GM12878 (cell line): ENCODE data around the gene ACSF2. TPM values are rescaled to one million over a fixed set of nuclear protein-coding genes. Genes with fewer than 3 reads are reported as not detected.

Experiments used
- ATAC-seq: fragments of 200-7000 bp; cut with Tn5 transposase; 3 replicates; pipeline ENCODE4 v1.9.1; 2020; ENCODE audit warnings: mild to moderate bottlenecking, moderate library complexity
- BruUV-seq: library from RNA; stranded (reverse); fragments of 400-500 nt; replicated peaks from 2 replicates; lab custom pipeline; 2021; lab: Mats Ljungman, UMichigan
- CTCF ChIA-PET: fragments of 300-600 bp; sonication (Branson Sonifier 250); formaldehyde crosslinking; extraction: SDS; loops from one replicate; lab custom pipeline; 2021; ENCODE audit warnings: inconsistent platforms; lab: Yijun Ruan, JAX
- POLR2A ChIA-PET: fragments of 350-600 bp; formaldehyde crosslinking; extraction: SDS; loops from one replicate; lab custom pipeline; 2021; ENCODE audit warnings: inconsistent platforms; lab: Charles Lee
- RAD21 ChIA-PET: fragments of 300-600 bp; sonication (Branson Sonifier 250); formaldehyde crosslinking; loops from one replicate; lab custom pipeline; 2023; ENCODE audit warnings: antibody characterized with exemption; ENCODE audit not compliant: unreplicated experiment; lab: Charles Lee
- SMC1A ChIA-PET: fragments of 300-600 bp; sonication (Branson Sonifier 250); formaldehyde crosslinking; loops from one replicate; lab custom pipeline; 2023; ENCODE audit not compliant: unreplicated experiment, uncharacterized antibody; lab: Charles Lee
- DNase-seq: peaks from one replicate; pipeline ENCODE4 v3.0.0-alpha.2; 2011; ENCODE audit warnings: low read depth, low spot score
- FAIRE-seq: peaks from 3 replicates; lab custom pipeline; 2011; peaks lifted over from hg19 to GRCh38; lab: Jason Lieb, UNC
- H2AFZ ChIP-seq: 2 replicates; pipeline ENCODE4 v1.6.0; 2011; ENCODE audit warnings: low read depth, low read length, control low read depth; ENCODE audit not compliant: control insufficient read depth
- H3K27ac ChIP-seq: 2 replicates; pipeline ENCODE4 v1.5.1; 2011; ENCODE audit warnings: control low read depth; ENCODE audit not compliant: control insufficient read depth, insufficient read depth
- H3K27me3 ChIP-seq, 2 experiments: replicated peaks in 1 of 2; 2 replicates each; pipeline versions ENCODE4 v1.6.0 to v1.6.1; 2011; ENCODE audit warnings: low read length in 1 of 2; ENCODE audit not compliant: control insufficient read depth in 2 of 2, insufficient read depth in 2 of 2
- H3K36me3 ChIP-seq, 2 experiments: 2 replicates each; pipeline ENCODE4 v1.5.1; 2011; ENCODE audit warnings: low read length in 1 of 2; ENCODE audit not compliant: control insufficient read depth in 2 of 2, insufficient read depth in 2 of 2
- H3K4me1 ChIP-seq: 2 replicates; pipeline ENCODE4 v1.6.1; 2011; ENCODE audit warnings: mild to moderate bottlenecking, low read length, moderate library complexity, mixed read lengths; ENCODE audit not compliant: control insufficient read depth, insufficient read depth
- H3K4me2 ChIP-seq: 2 replicates; pipeline ENCODE4 v1.6.0; 2011; ENCODE audit warnings: control low read depth; ENCODE audit not compliant: control insufficient read depth, insufficient read depth
- H3K4me3 ChIP-seq: fragments of 200-600 bp; sonication (generic); 2 replicates; pipeline ENCODE4 v1.5.1; 2016
- H3K79me2 ChIP-seq: 2 replicates; pipeline ENCODE4 v1.6.0; 2011; ENCODE audit warnings: low read length; ENCODE audit not compliant: control insufficient read depth, insufficient read depth
- H3K9ac ChIP-seq: 2 replicates; pipeline ENCODE4 v1.8.0; 2011; ENCODE audit warnings: low read length, control low read depth, mixed read lengths; ENCODE audit not compliant: control insufficient read depth, insufficient read depth
- H3K9me3 ChIP-seq: replicated peaks from 3 replicates; pipeline ENCODE4 v1.5.1; 2011; ENCODE audit warnings: mild to moderate bottlenecking, low read length; ENCODE audit not compliant: control insufficient read depth, insufficient read depth
- H4K20me1 ChIP-seq: 2 replicates; pipeline ENCODE4 v1.6.0; 2011; ENCODE audit not compliant: control insufficient read depth, insufficient read depth
- ESRRA ChIP-seq: IDR thresholded peaks from 2 replicates; pipeline ENCODE4 v1.6.1; 2012; ENCODE audit warnings: mild to moderate bottlenecking, low read length, improper control_type of control experiment
- FOS ChIP-seq: IDR thresholded peaks from 3 replicates; pipeline ENCODE4 v1.6.1; 2011; ENCODE audit warnings: borderline replicate concordance; ENCODE audit not compliant: insufficient read length; ENCODE audit errors: extremely low read depth
- FOXM1 ChIP-seq: IDR thresholded peaks from 2 replicates; pipeline ENCODE4 v1.6.1; 2012; ENCODE audit warnings: low read depth, mild to moderate bottlenecking, inconsistent platforms, low read length, moderate library complexity
- GATAD2B ChIP-seq: fragments of 450-650 bp; conservative IDR thresholded peaks from 2 replicates; pipeline ENCODE4 v1.6.1; 2017; ENCODE audit warnings: low read depth, mild to moderate bottlenecking, moderate library complexity
- MYC ChIP-seq: IDR thresholded peaks from 2 replicates; pipeline ENCODE4 v1.6.1; 2011; ENCODE audit warnings: mild to moderate bottlenecking, low read length, moderate library complexity, inconsistent platforms; ENCODE audit not compliant: insufficient read depth, insufficient replicate concordance, insufficient read length, severe bottlenecking
- RBBP5 ChIP-seq: fragments of 200-600 bp; sonication (generic); conservative IDR thresholded peaks from 2 replicates; pipeline ENCODE4 v1.6.1; 2016
- SIN3A ChIP-seq: IDR thresholded peaks from 2 replicates; pipeline ENCODE4 v1.6.1; 2012; ENCODE audit warnings: low read depth, low read length, improper control_type of control experiment
- STAT3 ChIP-seq: IDR thresholded peaks from 2 replicates; pipeline ENCODE4 v1.6.1; 2011; ENCODE audit warnings: low read depth, low read length, improper control_type of control experiment
- WGBS: methylation state at CpG from one replicate; pipeline ENCODE4 v1.1.6; 2016; ENCODE audit warnings: low lambda C conversion rate; ENCODE audit not compliant: insufficient replicate concordance, insufficient coverage; ENCODE audit errors: missing lambda C conversion rate; 5-methylcytosine and 5-hydroxymethylcytosine counted together
- in situ Hi-C: fragments of 300-500 bp; cut with MboI; formaldehyde crosslinking; loops from 9 replicates; pipeline ENCODE4 v1.14.3; 2018; ENCODE audit warnings: mixed read lengths
- intact Hi-C: fragments of 100-400 bp; cut with micrococcal nuclease; formaldehyde crosslinking; loops from one replicate; pipeline ENCODE4 v1.14.2; 2022; ENCODE audit not compliant: unreplicated experiment
- polyA plus RNA-seq, 11 experiments: library from polyadenylated mRNA; depleted of rRNA in 4 of 11; unstranded in 6 of 11; stranded (reverse) in 5 of 11; fragments of >200 nt; fragmentation: Nextera tagmentation in 4 of 11; fragmentation: Illumina TruSeq in 1 of 11; extraction: Ambion mirVana in 4 of 11; extraction: Trizol in 1 of 11; gene quantifications; 1 replicate in 1 of 11; 2 replicates in 10 of 11; pipeline versions ENCODE4 v1.2.1 to v1.2.3, GENCODE V29; 2011 to 2016; ENCODE audit warnings: inconsistent platforms in 2 of 11, missing spikeins in 2 of 11, low read depth in 1 of 11
- total RNA-seq, 4 experiments: library from RNA; depleted of rRNA in 3 of 4; stranded (reverse); fragments of >200 nt in 3 of 4; fragmentation: Illumina TruSeq in 1 of 4; extraction: Trizol in 1 of 4; gene quantifications; 2 replicates each; pipeline versions ENCODE4 v1.2.1 to v1.2.3, GENCODE V29; 2013 to 2021
- TF ChIP-seq, protein P1 (sequence below): IDR thresholded peaks from 2 replicates; pipeline ENCODE4 v1.6.1; 2011; ENCODE audit warnings: borderline replicate concordance, low read depth, mild to moderate bottlenecking, moderate library complexity, low read length; ENCODE audit not compliant: insufficient read depth, poor library complexity, severe bottlenecking
- TF ChIP-seq, protein P2 (sequence below): IDR thresholded peaks from 2 replicates; pipeline ENCODE4 v1.6.1; 2012; ENCODE audit warnings: low read depth, low read length, improper control_type of control experiment
- TF ChIP-seq, protein P3 (sequence below): fragments of 150-350 bp; IDR thresholded peaks from 2 replicates; pipeline ENCODE4 v1.6.1; 2016; ENCODE audit warnings: low read depth, low read length

The ACSF2 gene
- total and polyA plus RNA-seq, 10 of the 15 experiments (the other 5 are each of a cell fraction or from before 2014, with no cell fraction given), result 7.1 to 32.8 (median 16.8) TPM

DNA sequence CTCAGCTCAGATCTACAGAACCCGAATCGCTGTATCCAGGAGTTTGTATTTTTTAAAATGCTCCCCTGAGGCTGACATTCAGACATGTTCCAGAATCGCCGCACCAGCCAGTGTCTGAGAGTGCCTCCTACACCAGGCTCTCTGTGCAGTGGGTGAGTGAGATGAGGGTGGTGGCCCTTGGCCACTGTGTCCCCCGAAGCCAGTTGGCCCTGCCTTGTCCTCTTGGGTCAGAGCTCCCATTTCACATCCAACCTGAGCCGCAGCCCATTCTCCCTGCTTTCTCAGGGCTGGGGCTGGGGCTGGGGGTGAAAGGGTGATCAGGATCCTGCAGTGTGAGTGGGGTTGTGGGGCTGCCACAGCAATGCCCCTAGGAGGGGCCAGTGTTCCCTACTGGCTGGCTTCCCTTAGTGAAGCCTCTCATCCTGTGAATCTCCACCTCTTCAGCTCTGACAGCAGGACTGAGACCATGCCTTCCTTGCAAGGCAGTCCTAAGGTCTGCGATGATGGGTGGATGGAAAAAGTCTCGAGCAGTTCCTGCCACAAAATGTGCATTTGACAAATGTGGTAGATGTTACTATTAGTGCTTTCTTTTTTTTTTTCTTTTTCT is 69.3 kb downstream of the ACSF2 start:
- Histone ChIP-seq H3K9me3 (no peaks in the 10 kb centered on the region), H3K4me3 (no peak overlapping the region), H3K27ac (no peak overlapping the region), H4K20me1 (no peaks in the 10 kb centered on the region), H3K36me3 (no peaks in the 10 kb centered on the region), H2AFZ (no peak overlapping the region), H3K79me2 (no peaks in the 10 kb centered on the region), H3K4me1 (no peaks in the 10 kb centered on the region), H3K9ac (no peak overlapping the region), H3K27me3 (no peaks in the 10 kb centered on the region), H3K4me2 (no peak overlapping the region)
- 61% methylated on average over 8 of the region's 8 CpGs for WGBS
- FAIRE-seq (no peak), ATAC-seq (no peak), DNase-seq (no peak)
- ChIA-PET CTCF (interaction anchor here (1.1 kb wide), 1 partner anchor 12 kb away, joined by 4 read pairs; no protein-coding TSS in a partner anchor), RAD21 (no interaction called here), POLR2A (no interaction called here), SMC1A (no interaction called here)
- no TSS peak for BruUV-seq
- intact Hi-C loops (no loop called here), in situ Hi-C loops (no loop called here)
- TF ChIP-seq STAT3 (no peak), RBBP5 (no peak), ESRRA (no peak)
- TF ChIP-seq, protein P1, sequence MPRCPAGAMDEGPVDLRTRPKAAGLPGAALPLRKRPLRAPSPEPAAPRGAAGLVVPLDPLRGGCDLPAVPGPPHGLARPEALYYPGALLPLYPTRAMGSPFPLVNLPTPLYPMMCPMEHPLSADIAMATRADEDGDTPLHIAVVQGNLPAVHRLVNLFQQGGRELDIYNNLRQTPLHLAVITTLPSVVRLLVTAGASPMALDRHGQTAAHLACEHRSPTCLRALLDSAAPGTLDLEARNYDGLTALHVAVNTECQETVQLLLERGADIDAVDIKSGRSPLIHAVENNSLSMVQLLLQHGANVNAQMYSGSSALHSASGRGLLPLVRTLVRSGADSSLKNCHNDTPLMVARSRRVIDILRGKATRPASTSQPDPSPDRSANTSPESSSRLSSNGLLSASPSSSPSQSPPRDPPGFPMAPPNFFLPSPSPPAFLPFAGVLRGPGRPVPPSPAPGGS, result no peak

DNA sequence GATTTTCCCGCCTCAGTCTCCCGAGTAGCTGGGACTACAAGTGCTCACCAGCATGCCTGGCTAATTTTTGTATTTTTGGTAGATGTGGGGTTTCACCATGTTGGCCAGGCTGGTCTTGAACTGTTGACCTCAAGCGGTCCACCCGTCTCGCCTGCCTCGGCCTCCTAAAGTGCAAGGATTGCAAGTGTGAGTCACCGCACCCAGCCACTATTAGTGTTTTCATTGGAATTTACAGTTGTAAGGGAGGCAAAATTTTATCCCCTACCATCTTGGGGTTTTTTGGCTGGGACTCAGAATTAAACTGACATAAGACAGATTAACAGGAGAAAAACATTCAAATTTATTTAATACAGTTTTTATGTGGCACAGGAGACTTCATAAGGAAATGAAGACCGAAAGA is 69.9 kb downstream of the ACSF2 start:
- H3K27me3 ChIP-seq, result no peaks in the 10 kb centered on the region
- no peak overlapping the region for H3K4me3 ChIP-seq
- no peaks in the 10 kb centered on the region for H3K4me1 ChIP-seq
- H3K36me3 ChIP-seq, result no peaks in the 10 kb centered on the region
- ATAC-seq (no peak), FAIRE-seq (no peak), DNase-seq (no peak)
- no peaks in the 10 kb centered on the region for H4K20me1 ChIP-seq
- H3K9ac ChIP-seq, result no peak overlapping the region
- no TSS peak for BruUV-seq
- intact Hi-C loops, result no loop called here
- ChIA-PET SMC1A (no interaction called here), RAD21 (no interaction called here), CTCF (interaction anchor here (0.7 kb wide), 1 partner anchor 33 kb away, joined by 3 read pairs; no protein-coding TSS in a partner anchor), POLR2A (no interaction called here)
- in situ Hi-C loops, result no loop called here
- H3K79me2 ChIP-seq, result no peaks in the 10 kb centered on the region
- H3K4me2 ChIP-seq, result no peak overlapping the region
- H3K27ac ChIP-seq, result no peak overlapping the region
- WGBS, result 95% methylated on average over 8 of the region's 8 CpGs
- no peak overlapping the region for H2AFZ ChIP-seq
- no peaks in the 10 kb centered on the region for H3K9me3 ChIP-seq
- no peak for TF ChIP-seq MYC
- no peak for TF ChIP-seq GATAD2B
- TF ChIP-seq, protein P2, sequence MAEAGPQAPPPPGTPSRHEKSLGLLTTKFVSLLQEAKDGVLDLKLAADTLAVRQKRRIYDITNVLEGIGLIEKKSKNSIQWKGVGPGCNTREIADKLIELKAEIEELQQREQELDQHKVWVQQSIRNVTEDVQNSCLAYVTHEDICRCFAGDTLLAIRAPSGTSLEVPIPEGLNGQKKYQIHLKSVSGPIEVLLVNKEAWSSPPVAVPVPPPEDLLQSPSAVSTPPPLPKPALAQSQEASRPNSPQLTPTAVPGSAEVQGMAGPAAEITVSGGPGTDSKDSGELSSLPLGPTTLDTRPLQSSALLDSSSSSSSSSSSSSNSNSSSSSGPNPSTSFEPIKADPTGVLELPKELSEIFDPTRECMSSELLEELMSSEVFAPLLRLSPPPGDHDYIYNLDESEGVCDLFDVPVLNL, result no peak
- TF ChIP-seq, protein P3, sequence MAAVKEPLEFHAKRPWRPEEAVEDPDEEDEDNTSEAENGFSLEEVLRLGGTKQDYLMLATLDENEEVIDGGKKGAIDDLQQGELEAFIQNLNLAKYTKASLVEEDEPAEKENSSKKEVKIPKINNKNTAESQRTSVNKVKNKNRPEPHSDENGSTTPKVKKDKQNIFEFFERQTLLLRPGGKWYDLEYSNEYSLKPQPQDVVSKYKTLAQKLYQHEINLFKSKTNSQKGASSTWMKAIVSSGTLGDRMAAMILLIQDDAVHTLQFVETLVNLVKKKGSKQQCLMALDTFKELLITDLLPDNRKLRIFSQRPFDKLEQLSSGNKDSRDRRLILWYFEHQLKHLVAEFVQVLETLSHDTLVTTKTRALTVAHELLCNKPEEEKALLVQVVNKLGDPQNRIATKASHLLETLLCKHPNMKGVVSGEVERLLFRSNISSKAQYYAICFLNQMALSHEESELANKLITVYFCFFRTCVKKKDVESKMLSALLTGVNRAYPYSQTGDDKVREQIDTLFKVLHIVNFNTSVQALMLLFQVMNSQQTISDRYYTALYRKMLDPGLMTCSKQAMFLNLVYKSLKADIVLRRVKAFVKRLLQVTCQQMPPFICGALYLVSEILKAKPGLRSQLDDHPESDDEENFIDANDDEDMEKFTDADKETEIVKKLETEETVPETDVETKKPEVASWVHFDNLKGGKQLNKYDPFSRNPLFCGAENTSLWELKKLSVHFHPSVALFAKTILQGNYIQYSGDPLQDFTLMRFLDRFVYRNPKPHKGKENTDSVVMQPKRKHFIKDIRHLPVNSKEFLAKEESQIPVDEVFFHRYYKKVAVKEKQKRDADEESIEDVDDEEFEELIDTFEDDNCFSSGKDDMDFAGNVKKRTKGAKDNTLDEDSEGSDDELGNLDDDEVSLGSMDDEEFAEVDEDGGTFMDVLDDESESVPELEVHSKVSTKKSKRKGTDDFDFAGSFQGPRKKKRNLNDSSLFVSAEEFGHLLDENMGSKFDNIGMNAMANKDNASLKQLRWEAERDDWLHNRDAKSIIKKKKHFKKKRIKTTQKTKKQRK, result no peak
- no peak for TF ChIP-seq FOXM1
- TF ChIP-seq SIN3A, result no peak
- no peak for TF ChIP-seq FOS
